Measurements from ENCODE around the gene EXOC3. TPM values are rescaled to one million over a fixed set of nuclear protein-coding genes. Genes with fewer than 3 reads are reported as not detected.

Gene EXOC3
- total RNA-seq, 1 experiment from 2014 or later, result 60.1 TPM

DNA sequence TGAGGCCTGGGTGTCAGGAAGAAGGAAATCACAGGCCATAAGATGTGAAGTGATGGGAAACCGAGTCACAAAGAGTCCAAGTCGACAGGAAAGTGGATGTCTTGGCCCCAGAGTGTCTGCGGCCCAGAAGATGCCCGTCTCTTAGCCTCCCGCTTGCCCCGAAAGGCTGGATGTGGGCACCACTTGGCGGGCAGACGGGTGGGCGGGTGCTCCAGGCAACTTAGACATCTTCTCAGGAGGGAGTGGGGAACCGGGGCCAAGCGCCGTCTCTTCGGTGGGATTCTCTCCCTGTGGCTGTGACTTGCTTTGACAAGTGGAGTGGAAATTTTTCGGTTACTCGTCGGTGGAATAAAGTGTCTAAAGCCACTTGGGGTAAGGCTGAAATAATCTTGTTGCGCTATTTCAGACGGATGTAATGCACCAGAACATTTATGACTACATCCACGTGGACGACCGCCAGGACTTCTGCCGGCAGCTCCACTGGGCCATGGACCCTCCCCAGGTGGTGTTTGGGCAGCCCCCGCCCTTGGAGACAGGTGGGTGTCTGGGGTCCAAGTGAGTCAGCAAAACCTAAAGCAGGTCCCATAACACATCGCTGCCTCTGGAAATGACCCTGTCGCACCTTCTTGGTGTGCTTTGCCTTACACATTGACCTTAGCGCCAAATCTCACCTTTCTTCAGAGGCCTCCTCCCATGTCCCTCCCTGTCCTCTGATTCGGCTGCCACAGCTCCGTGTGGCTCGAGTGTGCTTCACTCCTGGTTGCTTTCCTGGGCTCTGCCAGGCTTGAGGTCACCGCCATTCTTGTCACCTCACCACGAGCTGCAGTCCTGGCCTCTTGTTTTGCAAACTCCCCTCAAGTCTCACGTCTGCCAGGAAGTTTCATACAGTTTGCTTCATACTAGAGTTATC lies 20.4 kb upstream of the EXOC3 start:
- DNase-seq (ENCODE audit: low spot score) (peak; percentile 3), ATAC-seq (no peak)
- Mint-ChIP-seq H3K9me3 (peaks cover 12% of the 10 kb centered on the region), H3K27ac (peak overlapping the region; percentile 2; the same call in 1 of the 2 replicates), H3K27me3 (ENCODE audit: low read depth) (no peaks in the 10 kb centered on the region; the same call in 1 of the 2 replicates), H3K4me1 (peaks cover 6% of the 10 kb centered on the region; the same call in 1 of the 2 replicates), H3K36me3 (no peaks in the 10 kb centered on the region), H3K4me3 (no peak overlapping the region)
- no peak for TF ChIP-seq GABPB1 (CRISPR knock-in tag; IDR thresholded peaks at IDR 0.05)
- TF ChIP-seq CBFB (CRISPR knock-in tag; IDR thresholded peaks at IDR 0.05; ENCODE audit: low read depth), result no peak
- TF ChIP-seq ATF1 (CRISPR knock-in tag; IDR thresholded peaks at IDR 0.05), result no peak
- CTCF ChIA-PET, result interaction anchor here (1.2 to 1.7 kb wide), 3 partner anchors 8 to 72 kb away, joined by 4 to 5 read pairs (median 4); no protein-coding TSS in a partner anchor
- POLR2A ChIA-PET, result no interaction called here

DNA sequence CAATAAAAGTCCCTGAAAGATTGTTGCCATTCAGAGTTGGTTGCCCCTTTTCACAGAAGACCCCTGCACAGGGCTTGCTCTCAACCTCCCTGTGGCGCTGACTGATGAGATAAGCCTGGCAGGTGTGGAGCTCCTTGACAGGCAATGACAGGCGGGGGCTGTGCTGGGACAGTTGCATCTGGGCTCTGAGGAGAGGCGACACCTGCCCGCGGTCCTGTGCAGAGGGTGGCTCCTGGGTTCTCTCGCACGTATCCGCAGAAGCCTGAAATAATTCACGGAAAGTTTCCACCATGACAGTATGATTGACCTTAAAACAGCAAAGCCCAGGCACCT lies 19.8 kb upstream of the EXOC3 start:
- H3K27ac Mint-ChIP-seq, result peak overlapping the region; percentile 16; the same call in 1 of the 2 replicates
- no peak overlapping the region for H3K4me3 Mint-ChIP-seq
- H3K9me3 Mint-ChIP-seq, result peaks cover 16% of the 10 kb centered on the region
- H3K27me3 Mint-ChIP-seq (ENCODE audit: low read depth), result no peaks in the 10 kb centered on the region; the same call in 1 of the 2 replicates
- no peak for DNase-seq (ENCODE audit: low spot score)
- peaks cover 6% of the 10 kb centered on the region; the same call in 1 of the 2 replicates for H3K4me1 Mint-ChIP-seq
- no peak for ATAC-seq
- POLR2A ChIA-PET, result no interaction called here
- TF ChIP-seq CBFB (CRISPR knock-in tag; IDR thresholded peaks at IDR 0.05; ENCODE audit: low read depth) (no peak), CREM (CRISPR knock-in tag; IDR thresholded peaks at IDR 0.05) (no peak), ZNF219 (CRISPR knock-in tag; IDR thresholded peaks at IDR 0.05; ENCODE audit: borderline replicate concordance) (no peak), NR1H2 (CRISPR knock-in tag; IDR thresholded peaks at IDR 0.05) (no peak), FOXP1 (CRISPR knock-in tag; IDR thresholded peaks at IDR 0.05; ENCODE audit: borderline replicate concordance) (no peak), RORB (CRISPR knock-in tag; IDR thresholded peaks at IDR 0.05) (no peak), TEAD4 (CRISPR knock-in tag; IDR thresholded peaks at IDR 0.05) (no peak)
- TF ChIP-seq, protein P1, sequence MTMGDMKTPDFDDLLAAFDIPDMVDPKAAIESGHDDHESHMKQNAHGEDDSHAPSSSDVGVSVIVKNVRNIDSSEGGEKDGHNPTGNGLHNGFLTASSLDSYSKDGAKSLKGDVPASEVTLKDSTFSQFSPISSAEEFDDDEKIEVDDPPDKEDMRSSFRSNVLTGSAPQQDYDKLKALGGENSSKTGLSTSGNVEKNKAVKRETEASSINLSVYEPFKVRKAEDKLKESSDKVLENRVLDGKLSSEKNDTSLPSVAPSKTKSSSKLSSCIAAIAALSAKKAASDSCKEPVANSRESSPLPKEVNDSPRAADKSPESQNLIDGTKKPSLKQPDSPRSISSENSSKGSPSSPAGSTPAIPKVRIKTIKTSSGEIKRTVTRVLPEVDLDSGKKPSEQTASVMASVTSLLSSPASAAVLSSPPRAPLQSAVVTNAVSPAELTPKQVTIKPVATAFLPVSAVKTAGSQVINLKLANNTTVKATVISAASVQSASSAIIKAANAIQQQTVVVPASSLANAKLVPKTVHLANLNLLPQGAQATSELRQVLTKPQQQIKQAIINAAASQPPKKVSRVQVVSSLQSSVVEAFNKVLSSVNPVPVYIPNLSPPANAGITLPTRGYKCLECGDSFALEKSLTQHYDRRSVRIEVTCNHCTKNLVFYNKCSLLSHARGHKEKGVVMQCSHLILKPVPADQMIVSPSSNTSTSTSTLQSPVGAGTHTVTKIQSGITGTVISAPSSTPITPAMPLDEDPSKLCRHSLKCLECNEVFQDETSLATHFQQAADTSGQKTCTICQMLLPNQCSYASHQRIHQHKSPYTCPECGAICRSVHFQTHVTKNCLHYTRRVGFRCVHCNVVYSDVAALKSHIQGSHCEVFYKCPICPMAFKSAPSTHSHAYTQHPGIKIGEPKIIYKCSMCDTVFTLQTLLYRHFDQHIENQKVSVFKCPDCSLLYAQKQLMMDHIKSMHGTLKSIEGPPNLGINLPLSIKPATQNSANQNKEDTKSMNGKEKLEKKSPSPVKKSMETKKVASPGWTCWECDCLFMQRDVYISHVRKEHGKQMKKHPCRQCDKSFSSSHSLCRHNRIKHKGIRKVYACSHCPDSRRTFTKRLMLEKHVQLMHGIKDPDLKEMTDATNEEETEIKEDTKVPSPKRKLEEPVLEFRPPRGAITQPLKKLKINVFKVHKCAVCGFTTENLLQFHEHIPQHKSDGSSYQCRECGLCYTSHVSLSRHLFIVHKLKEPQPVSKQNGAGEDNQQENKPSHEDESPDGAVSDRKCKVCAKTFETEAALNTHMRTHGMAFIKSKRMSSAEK (CRISPR knock-in tag; IDR thresholded peaks at IDR 0.05; ENCODE audit: borderline replicate concordance), result no peak
- TF ChIP-seq, protein P2, sequence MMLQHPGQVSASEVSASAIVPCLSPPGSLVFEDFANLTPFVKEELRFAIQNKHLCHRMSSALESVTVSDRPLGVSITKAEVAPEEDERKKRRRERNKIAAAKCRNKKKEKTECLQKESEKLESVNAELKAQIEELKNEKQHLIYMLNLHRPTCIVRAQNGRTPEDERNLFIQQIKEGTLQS (CRISPR knock-in tag; conservative IDR thresholded peaks at IDR 0.05), result no peak
- TF ChIP-seq, protein P3, sequence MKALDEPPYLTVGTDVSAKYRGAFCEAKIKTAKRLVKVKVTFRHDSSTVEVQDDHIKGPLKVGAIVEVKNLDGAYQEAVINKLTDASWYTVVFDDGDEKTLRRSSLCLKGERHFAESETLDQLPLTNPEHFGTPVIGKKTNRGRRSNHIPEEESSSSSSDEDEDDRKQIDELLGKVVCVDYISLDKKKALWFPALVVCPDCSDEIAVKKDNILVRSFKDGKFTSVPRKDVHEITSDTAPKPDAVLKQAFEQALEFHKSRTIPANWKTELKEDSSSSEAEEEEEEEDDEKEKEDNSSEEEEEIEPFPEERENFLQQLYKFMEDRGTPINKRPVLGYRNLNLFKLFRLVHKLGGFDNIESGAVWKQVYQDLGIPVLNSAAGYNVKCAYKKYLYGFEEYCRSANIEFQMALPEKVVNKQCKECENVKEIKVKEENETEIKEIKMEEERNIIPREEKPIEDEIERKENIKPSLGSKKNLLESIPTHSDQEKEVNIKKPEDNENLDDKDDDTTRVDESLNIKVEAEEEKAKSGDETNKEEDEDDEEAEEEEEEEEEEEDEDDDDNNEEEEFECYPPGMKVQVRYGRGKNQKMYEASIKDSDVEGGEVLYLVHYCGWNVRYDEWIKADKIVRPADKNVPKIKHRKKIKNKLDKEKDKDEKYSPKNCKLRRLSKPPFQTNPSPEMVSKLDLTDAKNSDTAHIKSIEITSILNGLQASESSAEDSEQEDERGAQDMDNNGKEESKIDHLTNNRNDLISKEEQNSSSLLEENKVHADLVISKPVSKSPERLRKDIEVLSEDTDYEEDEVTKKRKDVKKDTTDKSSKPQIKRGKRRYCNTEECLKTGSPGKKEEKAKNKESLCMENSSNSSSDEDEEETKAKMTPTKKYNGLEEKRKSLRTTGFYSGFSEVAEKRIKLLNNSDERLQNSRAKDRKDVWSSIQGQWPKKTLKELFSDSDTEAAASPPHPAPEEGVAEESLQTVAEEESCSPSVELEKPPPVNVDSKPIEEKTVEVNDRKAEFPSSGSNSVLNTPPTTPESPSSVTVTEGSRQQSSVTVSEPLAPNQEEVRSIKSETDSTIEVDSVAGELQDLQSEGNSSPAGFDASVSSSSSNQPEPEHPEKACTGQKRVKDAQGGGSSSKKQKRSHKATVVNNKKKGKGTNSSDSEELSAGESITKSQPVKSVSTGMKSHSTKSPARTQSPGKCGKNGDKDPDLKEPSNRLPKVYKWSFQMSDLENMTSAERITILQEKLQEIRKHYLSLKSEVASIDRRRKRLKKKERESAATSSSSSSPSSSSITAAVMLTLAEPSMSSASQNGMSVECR (CRISPR knock-in tag; IDR thresholded peaks at IDR 0.05; ENCODE audit: borderline replicate concordance), result no peak
- peaks cover 3% of the 10 kb centered on the region; the same call in 1 of the 2 replicates for H3K36me3 Mint-ChIP-seq
- CTCF ChIA-PET, result interaction anchor here (0.6 to 1.7 kb wide), 4 partner anchors 9 to 73 kb away, joined by 3 to 5 read pairs (median 4); no protein-coding TSS in a partner anchor

Measured in WTC11 (cell line).